Measurements from ENCODE around the gene UNC13D.
"Not testable (repeated sequence)": the region's sequence is repeated elsewhere in the genome, so short reads cannot be mapped to it uniquely, and the experiment has no call there.

Gene UNC13D

DNA sequence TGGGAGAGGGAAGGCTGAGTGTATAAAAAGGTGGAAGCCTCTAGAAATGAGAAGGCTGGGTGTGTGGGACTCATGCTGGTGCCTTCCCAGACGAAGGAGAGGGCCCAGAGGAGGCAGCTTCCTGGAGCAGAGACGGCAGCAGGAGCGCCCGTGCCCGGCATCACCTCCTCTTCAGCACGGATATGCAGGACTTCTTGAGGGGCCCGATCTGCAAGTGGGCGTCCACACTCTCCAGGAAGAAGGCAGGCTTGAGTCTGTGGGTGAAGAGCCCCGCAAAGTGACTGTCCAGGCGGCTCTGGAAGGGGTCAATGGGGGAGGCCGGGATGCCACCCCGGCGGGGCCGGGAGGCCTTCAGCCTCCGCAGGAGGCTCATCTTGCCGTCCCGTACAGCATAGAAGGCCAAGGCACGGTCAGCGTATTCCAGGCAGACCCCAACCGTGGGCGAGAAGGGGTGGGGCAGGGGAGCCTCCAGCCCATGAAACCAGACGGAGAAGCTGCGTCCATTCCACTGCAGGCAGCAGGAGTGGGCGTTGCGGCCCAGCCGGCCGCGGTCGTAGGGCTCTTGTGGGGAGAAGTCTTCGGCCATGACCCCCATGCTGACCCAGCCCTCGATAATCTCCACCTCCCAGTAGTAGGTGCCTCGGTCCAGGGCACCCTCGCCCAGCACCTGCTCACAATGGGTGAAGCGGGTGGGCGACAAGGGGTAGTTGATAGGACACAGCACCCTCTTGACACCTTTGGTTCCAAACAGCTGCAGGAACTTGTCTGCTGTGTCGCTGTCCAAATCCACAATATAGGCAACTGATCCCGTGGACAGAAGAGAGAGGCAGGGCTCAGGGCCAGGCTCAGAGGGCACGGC is 30.3 kb upstream of the UNC13D start:
- no peak for DNase-seq

DNA sequence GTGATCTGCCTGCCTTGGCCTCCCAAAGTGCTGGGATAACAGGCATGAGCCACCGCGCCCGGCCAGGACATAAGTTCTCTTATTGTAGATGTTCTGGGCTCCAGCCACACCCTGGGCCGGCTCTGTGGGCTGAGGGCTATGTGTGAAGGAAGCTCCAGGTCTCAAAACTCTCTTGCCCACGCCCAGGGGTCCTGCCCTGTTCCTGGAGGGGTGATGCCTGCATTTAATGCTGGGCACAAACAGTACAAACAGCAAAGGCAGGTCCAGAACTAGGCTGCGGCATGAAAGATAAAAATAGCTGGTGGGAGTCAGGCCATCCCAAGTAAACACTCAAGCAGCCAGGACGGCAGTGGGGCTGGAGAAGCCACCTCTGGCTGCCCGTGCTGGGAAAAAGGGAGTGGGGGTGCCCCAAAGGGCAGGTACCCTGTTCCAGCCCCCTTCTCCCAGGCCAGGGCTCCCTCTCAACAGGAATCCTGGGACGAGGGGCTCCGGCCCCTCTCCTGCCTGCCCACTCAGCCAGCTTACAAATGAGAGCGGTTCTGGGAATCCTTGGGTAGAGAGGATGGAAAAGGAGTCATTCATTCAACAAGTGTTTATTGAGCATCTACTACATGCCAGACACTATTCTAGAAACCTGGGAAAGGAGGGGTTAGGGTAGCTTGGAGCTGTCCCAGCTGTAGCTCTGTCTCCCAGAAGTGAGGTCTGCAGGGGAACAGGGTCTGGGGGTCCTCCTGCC is 29.6 kb upstream of the UNC13D start:
- DNase-seq, result no peak

DNA sequence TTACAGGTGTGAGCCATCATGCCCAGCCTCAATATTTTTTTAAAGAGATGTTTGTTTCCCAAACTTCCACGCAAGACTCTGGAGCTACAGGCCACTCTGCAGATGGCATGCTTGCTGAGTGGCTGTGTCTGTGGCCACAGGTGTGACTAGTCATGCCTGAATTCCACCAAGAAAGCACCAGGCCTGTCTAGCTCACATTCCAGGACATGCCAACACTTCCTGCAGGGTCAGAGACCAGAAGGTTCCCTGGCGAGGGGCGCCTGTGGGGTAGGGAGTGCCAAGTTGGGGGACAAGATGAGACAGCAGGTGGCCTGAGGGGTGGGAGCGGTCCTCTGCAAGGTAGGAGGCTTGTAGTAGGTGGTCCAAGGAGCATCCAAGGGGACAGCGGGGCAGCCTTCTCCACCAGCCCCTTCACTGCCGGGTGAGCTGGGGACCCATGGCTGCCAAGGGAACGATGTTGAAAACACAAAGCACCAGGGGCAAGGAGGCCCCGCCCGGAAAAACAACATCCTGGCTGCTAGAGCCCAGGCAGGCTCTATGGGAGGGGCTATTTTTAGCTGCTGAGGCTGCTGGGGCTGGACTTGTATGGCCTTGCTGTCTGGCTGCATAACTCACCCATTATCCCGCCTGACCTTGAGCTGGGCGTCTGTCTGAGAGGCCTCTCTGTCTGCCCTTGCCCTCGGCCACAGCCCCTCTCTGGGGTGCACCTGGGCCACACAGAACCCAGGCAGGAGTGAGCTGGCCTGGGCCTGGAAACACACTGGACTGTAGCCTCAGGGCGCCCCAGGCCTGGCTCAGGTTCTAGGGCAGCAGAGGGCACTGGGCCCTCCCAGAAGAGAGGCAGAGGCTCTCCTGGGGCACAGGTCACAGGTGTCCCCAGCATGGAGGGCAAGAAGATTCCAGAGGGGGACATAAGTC is 28.5 kb upstream of the UNC13D start:
- DNase-seq, result no peak

DNA sequence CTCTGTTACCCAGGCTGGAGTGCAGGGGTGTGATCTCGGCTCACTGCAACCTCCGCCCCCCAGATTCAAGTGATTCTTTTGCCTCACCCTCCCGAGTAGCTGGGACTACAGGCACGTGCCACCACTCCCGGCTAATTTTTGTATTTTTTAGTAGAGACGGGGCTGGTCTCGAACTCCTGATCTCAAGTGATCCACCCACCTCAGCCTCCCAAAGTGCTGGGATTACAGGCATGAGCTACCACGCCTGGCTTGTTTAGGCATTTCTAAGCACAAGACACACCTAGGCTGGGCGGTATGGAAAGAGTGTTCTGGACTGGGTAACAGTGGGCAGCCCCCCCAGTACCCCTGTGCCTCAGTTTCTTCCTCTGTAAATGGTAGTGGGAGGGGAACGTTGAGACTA is 26.0 kb upstream of the UNC13D start:
- DNase-seq, result not testable (repeated sequence)

DNA sequence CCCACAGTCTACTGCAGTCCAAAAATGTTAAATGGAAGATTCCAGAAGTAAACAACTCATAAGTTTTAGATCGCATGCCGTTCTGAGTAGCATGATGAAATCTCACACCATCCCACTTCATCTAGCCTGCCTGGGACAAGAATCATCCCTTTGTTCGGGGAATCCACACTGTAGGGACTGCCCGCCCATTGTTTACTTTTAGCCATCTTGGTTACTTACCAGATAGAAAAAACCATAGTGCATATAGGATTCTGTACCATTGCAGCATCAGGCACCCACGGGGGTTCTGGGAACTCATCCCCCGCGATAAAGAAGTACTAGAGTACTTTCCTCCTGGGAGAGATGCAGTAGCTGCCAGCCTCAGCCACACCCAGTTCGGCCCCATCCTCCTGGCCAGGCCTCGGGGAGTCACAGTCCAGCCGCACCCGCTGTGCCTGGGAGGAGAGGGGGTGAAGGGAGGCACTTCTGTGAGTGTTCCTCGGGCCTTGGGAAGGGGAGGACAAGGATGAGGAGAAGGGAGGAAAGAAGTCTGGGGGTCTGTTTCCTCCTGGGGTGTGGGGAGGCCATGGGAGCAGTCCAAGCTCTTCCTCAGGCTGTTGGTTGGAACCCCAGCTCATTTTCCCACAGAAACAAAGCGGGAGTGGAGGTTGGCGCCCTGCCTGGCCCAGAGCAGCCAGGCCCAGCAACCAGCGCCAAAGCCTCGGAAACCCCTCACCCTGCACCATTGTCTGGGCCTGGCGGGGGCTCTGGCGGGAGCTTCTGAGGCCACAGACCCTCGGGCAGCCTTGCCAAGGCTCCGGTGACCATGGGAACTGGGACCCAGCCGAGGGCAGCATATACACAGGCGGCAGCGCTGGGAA is 25.3 kb upstream of the UNC13D start:
- no peak for DNase-seq

DNA sequence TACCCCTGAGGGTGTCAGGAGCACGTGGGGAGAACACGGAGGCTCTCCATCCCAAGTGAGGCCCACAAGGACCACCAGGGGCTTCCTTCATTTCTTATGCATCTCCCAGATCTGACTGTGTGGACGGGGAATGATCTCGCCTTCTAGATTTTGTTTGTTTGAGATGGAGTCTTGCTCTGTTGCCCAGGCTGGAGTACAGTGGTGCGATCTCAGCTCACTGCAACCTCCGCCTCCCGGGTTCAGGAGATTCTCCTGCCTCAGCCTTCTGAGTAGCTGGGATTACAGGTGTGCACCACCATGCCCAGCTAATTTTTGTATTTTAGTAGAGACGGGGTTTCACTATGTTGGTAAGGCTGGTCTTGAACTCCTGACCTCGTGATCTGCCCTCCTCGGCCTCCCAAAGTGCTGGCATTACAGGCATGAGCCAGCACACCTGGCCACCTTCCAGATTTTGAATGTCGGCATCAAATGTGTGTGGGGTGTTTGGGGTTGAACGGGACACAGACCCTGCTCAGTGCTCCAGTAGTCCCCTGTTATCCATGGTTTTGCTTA is 24.6 kb upstream of the UNC13D start:
- not testable (repeated sequence) for DNase-seq

DNA sequence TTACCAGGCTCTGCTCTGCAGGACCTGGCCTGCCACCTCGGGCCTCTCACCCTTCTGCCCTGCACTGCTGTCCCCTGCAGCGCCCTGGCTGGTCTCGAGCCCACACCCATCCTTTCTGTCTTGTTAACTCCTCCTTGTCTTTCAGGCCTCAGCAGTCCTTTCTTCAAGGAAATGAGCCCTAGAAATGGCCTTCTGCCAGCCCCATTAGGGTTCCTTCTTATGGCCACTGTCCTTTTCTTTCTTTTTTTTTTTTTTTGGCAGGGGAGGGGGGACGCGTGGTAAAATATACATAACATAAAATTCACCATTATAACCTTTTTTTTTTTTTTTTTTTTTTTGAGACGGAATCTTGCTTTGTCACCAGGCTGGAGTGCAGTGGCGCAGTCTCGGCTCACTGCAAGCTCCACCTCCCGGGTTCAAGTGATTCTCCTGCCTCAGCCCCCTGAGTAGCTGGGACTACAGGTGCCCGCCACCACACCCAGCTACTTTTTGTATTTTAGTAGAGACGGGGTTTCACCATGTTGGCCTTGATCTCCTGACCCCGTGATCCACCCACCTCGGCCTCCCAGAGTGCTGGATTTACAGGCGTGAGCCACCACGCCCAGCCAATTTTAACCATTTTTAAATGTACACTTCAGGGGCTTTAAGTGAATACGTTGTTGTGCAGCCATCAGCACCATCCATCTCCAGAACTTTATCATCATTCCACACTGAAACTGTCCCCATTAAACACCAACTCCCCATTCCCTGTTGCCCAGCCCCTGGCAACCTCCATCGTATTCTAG is 21.4 kb upstream of the UNC13D start:
- DNase-seq, result not testable (repeated sequence)

DNA sequence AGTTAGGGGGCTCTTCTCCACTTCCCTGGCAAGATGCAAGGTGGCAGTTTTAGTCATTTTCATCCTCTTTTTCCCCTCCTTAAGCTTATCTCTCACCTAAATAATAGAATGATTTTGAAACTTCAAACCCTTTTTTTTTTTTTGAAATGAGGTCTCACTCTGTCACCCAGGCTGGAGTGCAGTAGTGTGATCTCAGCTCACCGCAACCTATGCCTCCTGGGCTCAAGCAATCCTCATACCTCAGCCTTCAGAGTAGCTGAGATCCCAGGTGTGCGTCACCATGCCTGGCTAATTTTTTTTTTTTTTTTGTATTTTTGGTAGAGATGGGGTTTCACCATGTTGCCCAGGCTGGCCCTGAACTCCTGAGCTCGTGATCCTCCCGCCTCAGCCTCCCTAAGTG is 20.7 kb upstream of the UNC13D start:
- not testable (repeated sequence) for DNase-seq

DNA sequence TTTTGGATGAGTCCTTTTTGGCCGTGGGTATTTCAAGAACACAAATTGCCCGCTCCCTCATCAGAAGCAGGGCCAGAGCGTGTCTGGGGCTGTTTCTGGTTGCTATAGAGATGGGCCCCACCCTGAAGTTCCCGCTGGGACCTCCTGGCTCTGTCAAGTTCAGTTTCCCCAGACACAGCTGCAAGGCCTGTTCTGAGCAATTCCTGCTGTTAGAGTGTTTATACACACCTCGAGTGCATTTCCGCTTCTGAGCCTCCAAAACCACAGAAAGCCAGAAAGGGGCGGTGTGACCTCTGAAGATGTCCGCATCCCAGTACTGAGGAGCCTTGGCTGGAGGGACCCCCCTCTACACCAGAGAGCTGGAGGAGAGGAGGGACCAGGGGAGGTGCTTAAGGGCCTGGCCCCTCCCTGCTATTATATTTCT is 20.3 kb upstream of the UNC13D start:
- no peak for DNase-seq

DNA sequence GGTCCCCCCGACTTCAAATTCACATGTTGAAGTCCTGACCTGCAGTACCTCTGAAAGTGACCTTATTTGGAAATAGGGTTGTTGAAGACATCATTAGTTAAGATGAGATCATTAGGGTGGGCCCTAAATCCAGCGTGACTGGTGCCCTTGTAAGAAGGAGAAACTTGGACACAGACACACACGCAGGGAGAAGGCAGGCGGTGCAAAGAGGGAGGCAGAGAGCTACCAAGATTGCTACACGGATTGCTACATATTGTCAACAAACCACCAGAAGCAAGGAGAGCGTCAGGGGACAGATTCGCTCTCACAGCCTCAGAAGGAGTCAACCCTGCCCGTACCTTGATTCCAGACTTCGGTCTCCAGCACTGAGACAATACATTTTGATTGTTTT is 17.7 kb upstream of the UNC13D start:
- DNase-seq, result no peak

DNA sequence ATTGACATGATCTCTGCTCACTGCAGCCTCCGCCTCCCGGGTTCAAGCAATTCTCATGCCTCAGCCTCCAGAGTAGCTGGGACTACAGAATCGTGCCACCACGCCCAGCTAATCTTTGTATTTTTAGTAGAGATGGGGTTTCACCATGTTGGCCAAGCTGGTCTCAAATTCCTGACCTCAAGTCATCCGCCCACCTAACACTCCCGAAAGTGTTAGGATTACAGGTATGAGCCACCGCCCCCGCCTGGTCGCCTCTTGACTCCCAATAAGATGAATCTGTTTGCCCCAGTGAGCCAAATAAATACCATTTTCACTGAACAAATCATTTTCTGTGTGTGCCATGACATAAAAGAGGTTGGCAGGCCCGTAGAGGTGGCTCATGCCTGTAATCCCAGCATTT is 15.2 kb upstream of the UNC13D start:
- not testable (repeated sequence) for DNase-seq

DNA sequence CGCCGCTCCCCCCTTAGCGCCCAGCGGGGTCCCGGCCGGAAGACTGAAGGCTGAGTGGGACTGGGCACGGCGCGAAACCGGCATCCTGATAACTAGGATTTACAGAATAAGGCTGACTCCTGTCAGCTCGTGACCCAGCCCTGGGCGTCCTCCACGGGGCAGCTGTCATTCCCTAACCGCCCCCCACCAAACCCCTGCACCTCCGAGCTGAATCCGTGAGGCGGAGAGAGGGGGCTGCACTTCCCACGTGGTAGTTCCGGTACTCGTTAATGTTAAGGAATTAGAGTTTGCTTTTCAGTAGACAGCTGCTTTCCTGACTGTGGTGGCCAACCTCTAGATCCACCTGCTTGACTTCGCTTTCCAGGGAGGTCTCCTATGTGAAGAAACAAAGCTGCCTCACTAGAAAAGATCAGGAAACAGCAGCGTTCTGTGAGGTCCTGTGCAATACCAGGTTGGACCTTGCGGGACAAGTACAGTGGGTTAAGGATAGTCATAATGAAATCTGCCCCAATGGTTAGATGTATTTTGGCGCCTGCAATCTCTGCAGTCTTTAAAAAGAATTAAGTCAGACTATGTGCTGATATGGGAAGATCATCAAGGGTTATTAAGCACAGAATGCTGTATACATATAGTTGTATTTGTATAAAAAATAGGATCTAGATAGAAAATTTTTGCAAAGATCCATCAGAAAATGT is 12.0 kb upstream of the UNC13D start:
- DNase-seq, result no peak

DNA sequence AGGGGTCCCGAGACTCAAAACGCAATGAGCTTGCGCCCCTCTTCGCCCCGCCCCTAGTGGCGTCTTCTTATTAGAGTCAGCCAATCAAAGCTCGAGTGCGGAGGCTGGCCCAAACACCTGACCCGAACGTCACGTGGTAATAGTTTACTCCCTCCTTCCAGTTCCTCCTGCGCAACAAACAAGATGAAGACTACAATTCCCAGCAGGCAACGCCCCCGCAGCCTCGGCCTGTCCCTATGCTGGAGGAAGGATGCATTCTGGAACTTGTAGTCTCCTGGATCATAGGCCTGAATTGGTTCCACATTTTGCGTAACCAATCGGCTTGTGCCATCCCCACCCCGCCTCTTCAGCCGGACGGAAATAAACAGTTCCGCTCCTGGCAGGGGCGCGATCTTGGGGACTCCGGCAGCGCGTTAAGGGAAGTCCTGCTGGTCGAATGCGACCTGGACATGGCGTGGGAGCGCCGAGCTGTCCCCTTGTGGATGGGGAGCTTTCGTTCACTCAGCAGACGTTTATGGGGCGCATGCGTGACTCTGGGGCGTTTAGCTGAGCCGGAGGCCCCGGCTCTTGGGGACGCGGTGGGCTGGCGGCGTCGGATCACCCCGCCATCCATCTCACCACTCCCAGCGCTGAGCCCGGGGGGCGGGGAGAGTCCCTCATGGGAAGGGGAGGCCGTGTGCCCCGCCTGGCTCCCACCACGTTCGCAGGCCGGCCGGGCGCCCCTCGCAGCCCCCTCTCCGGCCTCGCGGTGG is 11.3 kb upstream of the UNC13D start, which contains the start of gene WBP2:
TSS of gene WBP2 (minus strand) at position 26 of the 752 bp plus-strand sequence. CDS start 38 bp downstream, outside the sequence.
- peak; percentile 100 for DNase-seq

DNA sequence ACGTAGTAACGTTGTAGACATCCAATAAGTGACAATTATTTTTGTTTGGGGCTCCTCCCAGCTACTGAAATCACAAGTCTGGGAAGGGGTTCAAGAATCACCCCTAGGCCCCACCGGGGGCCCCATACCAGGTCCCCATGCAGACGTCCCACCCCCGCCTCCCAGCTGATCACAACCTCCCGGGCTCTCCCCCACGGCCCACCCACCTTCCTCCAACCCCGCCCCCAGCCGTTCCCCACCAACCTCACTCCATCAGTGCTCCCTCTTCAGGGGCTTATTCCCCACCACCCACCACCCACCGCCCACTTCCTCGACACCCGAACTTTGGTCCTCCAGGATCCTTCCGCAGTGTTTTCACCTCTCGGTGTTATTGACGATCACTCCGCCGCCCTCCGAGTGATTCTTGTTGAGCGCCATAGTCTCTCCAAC is 10.7 kb upstream of the UNC13D start:
- DNase-seq, result no peak

DNA sequence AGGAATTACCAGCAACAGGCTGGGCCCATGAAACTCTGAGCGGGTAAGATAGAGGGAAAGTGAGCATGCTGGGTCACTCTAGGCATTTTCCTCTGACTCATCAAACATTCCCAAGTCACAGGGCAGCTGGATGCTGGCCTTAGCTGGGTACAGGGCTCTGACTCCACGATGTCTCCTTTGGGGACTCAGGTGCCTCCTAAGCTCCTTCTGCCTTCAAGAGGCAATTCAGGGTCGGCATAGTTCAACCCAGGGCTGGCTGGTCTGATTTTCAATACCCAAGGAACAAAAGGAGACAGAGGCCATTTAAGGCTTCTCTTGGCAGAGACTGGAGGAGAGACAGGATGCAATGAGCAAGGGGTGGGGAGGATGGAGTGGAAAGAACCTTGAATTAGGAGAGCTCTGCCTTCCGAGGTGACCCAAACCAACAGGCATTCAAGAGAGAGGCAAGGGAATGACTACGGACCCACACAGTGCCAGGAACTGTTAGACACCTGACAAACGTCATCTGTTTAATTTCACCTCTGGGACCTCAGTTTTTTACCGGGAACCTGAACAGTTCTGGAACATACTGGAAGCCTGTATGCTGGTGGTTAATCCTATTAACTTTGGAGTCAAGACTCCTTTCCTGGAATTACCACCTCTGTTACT is 10.0 kb upstream of the UNC13D start:
- no peak for DNase-seq

DNA sequence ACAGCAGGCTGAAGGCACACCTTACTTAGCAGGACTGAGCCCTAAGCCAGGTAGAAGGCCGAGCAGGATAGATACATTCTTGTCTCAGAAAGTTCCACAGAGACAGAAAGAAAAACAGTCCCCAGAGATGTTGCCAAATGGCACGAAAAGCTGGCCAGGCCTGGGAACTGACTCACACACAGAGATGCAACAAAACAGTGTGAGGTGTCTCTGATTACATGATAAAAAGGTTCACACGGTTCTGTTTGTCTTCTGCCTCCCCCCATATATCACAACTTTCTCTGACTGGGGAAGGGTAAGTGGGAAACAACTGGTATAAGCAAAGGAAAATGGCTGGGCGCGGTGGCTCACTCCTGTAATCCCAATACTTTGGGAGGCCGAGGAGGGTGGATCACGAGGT is 9.2 kb upstream of the UNC13D start:
- DNase-seq, result no peak

DNA sequence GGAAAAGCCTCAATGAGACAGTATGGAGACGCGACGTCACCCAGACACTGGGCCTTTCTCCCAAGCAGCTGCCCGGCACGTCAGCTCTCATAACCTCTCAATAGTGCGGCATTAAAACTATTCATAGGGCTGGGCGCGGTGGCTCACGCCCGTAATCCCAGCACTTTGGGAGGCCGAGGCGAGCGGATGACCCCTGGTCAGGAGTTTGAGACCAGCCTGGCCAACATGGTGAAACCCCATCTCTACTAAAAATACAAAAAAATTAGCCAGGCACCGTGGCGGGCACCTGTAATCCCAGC is 7.4 kb upstream of the UNC13D start:
- not testable (repeated sequence) for DNase-seq

DNA sequence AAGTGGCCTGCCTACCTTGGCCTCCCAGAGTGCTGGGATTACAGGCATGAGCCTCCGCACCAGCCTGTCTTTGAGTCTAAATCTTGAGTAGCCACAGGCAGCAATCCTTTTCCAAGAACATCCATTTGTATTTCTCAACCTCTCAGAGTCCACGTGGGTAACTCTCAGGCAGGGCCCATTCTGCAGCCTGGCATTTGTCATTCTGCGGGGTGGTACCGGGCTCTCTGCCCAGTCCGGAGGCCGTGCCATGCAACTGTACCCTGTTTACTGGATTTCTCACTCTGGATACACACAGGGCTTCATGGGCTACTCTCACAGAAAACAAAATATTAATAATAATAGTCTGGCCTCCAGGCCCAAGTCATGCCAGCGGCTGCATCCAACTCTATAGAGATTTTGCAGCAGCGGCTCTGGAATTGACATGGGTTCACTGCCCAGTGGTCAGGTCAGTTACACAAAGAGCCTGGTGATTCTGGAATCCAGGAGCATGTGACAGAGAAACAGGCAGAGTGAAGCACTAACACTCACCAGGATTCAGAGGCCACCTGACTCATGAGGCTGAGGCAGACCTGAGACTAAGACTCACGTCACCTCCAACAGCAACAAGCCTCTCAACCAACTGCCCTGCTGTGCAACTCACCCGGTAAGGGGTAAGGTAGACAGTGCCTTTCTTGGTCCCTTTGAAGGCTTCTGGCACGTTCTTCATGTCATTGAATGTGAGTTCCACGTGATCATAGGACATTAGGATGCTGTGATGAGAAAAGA is 6.9 kb upstream of the UNC13D start:
- no peak for DNase-seq

All from NCI-H1436 treated with DMSO at 0.1 percent for 48 hours (cell line).